ENCODE data around the gene PKP3.

DNA sequence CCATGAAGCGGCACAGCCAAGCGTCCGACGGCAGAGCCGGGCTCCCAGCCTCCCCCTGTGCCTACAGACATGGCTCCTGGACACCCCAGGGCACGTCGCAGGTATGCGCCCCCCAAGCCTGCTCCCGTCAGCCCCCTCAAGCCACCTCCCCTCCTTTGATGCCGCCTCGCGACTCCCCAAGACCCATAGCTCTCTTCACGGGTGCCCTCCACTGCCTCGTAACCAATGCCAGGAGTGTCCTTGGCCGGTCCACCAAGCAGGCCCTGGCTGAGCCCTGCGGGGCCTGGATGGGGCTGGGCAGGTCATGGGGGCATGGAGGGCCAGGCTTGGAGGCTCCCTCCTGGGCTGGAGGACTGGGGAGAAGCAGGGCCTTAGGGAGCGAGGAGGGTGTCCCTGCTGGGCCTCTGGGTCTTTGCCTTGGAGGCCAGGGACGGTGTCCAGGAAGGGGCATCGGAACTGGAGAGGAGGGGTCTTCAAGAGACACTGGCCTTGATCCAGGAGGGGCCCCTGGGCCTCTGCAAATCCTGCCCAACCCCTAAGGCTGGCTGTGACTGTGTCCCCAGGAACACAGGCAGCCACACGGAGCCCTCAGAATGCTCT, 38.6 kb downstream of the PKP3 start:
- TF ChIP-seq, protein P1, sequence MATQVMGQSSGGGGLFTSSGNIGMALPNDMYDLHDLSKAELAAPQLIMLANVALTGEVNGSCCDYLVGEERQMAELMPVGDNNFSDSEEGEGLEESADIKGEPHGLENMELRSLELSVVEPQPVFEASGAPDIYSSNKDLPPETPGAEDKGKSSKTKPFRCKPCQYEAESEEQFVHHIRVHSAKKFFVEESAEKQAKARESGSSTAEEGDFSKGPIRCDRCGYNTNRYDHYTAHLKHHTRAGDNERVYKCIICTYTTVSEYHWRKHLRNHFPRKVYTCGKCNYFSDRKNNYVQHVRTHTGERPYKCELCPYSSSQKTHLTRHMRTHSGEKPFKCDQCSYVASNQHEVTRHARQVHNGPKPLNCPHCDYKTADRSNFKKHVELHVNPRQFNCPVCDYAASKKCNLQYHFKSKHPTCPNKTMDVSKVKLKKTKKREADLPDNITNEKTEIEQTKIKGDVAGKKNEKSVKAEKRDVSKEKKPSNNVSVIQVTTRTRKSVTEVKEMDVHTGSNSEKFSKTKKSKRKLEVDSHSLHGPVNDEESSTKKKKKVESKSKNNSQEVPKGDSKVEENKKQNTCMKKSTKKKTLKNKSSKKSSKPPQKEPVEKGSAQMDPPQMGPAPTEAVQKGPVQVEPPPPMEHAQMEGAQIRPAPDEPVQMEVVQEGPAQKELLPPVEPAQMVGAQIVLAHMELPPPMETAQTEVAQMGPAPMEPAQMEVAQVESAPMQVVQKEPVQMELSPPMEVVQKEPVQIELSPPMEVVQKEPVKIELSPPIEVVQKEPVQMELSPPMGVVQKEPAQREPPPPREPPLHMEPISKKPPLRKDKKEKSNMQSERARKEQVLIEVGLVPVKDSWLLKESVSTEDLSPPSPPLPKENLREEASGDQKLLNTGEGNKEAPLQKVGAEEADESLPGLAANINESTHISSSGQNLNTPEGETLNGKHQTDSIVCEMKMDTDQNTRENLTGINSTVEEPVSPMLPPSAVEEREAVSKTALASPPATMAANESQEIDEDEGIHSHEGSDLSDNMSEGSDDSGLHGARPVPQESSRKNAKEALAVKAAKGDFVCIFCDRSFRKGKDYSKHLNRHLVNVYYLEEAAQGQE (IDR thresholded peaks at IDR 0.05; ENCODE audit: insufficient read depth in 1 of 2, low read depth in 2 of 2, low read length in 2 of 2), result no peak
- TF ChIP-seq SIN3A (IDR thresholded peaks at IDR 0.05; ENCODE audit: borderline replicate concordance, insufficient read depth, low read length) (no peak), POLR2AphosphoS5 (IDR thresholded peaks at IDR 0.05; ENCODE audit: low read depth, low read length) (no peak)
